Amniotic stem cell (primary cell): ENCODE measurements around the gene TPSAB1.

Experiments
- DNase-seq: peaks from one replicate; lab custom pipeline; 2025; lab: John Stamatoyannopoulos, UW

The TPSAB1 gene

GRCh38 chr16:1210461-1210860 lies 30.0 kb upstream of the TPSAB1 start:
- DNase-seq, result no peak

GRCh38 chr16:1211451-1212268 lies 28.8 kb upstream of the TPSAB1 start:
- DNase-seq, result no peak

GRCh38 chr16:1212616-1213194 lies 27.8 kb upstream of the TPSAB1 start:
- DNase-seq, result no peak

- no peak for DNase-seq
Observed at GRCh38 chr16:1213231-1213630, 27.3 kb upstream of the TPSAB1 start.

GRCh38 chr16:1213796-1214372 lies 26.6 kb upstream of the TPSAB1 start:
- no peak for DNase-seq

- no peak for DNase-seq
Observed at GRCh38 chr16:1214719-1215118, 25.8 kb upstream of the TPSAB1 start.

GRCh38 chr16:1215574-1216295 lies 24.8 kb upstream of the TPSAB1 start:
- DNase-seq, result no peak

GRCh38 chr16:1216296-1216619 lies 24.2 kb upstream of the TPSAB1 start:
- DNase-seq, result no peak

GRCh38 chr16:1216681-1217400 lies 23.7 kb upstream of the TPSAB1 start:
- no peak for DNase-seq

GRCh38 chr16:1217526-1217925 lies 23.0 kb upstream of the TPSAB1 start:
- no peak for DNase-seq

- no peak for DNase-seq
Observed at GRCh38 chr16:1218061-1218929, 22.2 kb upstream of the TPSAB1 start.

GRCh38 chr16:1218930-1219611 lies 21.4 kb upstream of the TPSAB1 start:
- DNase-seq, result no peak

- DNase-seq, result no peak
Observed at GRCh38 chr16:1220098-1220728, 20.3 kb upstream of the TPSAB1 start.

GRCh38 chr16:1220841-1221627 lies 19.5 kb upstream of the TPSAB1 start:
- DNase-seq, result no peak

GRCh38 chr16:1221628-1222552 lies 18.6 kb upstream of the TPSAB1 start:
- DNase-seq, result no peak

GRCh38 chr16:1222553-1223354 lies 17.8 kb upstream of the TPSAB1 start:
- DNase-seq, result no peak
